ENCODE data around the gene APOC3.

GRCh38 chr11:116821050-116821918, 8.4 kb upstream of the APOC3 start:
- TF ChIP-seq TAF1 (IDR thresholded peaks at IDR 0.05; ENCODE audit: borderline replicate concordance, insufficient read depth, low read length) = no peak
- no peak for TF ChIP-seq POLR2AphosphoS5 (IDR thresholded peaks at IDR 0.05; ENCODE audit: low read depth, low read length)
- TF ChIP-seq REST (IDR thresholded peaks at IDR 0.05; ENCODE audit: insufficient read depth in 1 of 2, low read depth in 2 of 2, low read length in 2 of 2) = no peak
- TF ChIP-seq SIN3A (IDR thresholded peaks at IDR 0.05; ENCODE audit: borderline replicate concordance, insufficient read depth, low read length) = no peak
- TF ChIP-seq FOXP2 (optimal IDR thresholded peaks at IDR 0.05; ENCODE audit: borderline replicate concordance, extremely low read depth, extremely low read length, insufficient read depth) = no peak

Data from PFSK-1 (cell line).